Activated T-cell treated with anti-CD3 and anti-CD28 coated beads, Interleukin-2, amount 50 U/mL, for 4 hours (primary cell): ENCODE measurements around the gene CDK17. TPM values are rescaled to one million over a fixed set of nuclear protein-coding genes. Genes with fewer than 3 reads are reported as not detected.
A peak's percentile ranks its signal among the peaks of the same experiment; 100 is the strongest.

Experiments
- ATAC-seq, 2 donors: fragments of 200-7000 bp; cut with Tn5 transposase; one replicate each; pipeline ENCODE4 v1.10.0; 2021
- DNase-seq: peaks from one replicate; pipeline ENCODE4 v3.0.0-alpha.2; 2020
- H3K27me3 Mint-ChIP-seq: one replicate; pipeline ENCODE4 v1.8.0; 2021; ENCODE audit warnings: low read depth, mixed read lengths
- H3K36me3 Mint-ChIP-seq: one replicate; pipeline ENCODE4 v1.8.0; 2022; ENCODE audit warnings: mixed read lengths; ENCODE audit not compliant: insufficient read depth
- H3K4me1 Mint-ChIP-seq: one replicate; pipeline ENCODE4 v1.8.0; 2021; ENCODE audit warnings: low read depth, mixed read lengths
- H3K4me3 Mint-ChIP-seq: one replicate; pipeline ENCODE4 v1.8.0; 2021; ENCODE audit warnings: mild to moderate bottlenecking, moderate library complexity, mixed read lengths
- H3K9me3 Mint-ChIP-seq: one replicate; pipeline ENCODE4 v1.8.0; 2021; ENCODE audit warnings: mixed read lengths
- total RNA-seq, 3 donors: library from RNA; stranded (reverse); gene quantifications; one replicate each; pipeline ENCODE4 v1.2.1, GENCODE V29; 2021

The CDK17 gene
- total RNA-seq, 3 donors from 2014 or later: 29.9 to 37.4 (median 35.8) TPM

- Mint-ChIP-seq H3K9me3 (no peaks in the 10 kb centered on the region), H3K36me3 (peaks cover 32% of the 10 kb centered on the region)
Observed at GRCh38 chr12:96240656-96241055, 159.6 kb downstream of the CDK17 start.

DNA sequence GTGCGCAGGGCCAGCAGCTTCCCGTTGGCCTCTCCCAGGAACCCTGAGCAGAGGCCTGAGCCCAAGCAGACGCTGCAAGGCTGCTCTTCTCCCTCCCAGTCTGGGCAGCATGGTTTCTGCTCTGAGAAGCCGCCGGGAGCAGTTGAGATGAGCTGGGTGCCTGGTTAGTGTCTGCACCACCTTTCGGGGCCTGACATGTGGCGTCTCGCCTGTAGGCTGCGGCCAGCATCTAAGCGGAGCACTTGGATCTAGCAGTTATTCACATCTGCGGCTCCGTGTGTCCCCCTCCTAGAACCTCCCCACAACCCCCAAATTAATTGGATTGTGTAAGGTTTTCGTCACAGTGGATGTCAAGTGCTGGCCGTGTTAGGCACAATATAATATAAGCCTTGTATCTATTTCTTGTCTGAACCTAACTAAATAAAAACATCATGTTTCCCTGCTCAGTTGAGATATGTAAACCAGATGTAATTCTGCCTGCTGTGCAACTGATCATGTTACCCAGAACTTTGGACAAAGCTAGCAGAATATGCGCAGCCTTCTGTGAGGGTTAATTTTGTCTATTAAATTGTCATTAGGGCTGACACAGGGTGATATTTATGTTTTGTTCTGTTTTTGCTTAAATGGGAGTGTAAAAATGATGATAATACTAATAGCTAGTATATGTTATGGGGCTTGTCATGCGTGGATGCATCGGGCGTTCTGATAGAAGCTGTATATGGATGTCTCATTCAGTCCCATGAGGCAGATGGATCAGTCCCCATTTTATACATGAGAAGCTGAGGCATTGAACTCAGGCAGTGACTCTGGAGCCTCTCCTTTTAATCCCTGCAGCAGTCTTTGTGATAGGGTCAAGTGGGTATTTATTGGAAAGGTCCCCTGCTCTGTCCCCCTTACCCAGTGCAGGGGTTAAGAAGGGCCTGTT, 160.3 kb downstream of the CDK17 start:
- H3K36me3 Mint-ChIP-seq: peaks cover 31% of the 10 kb centered on the region
- no peaks in the 10 kb centered on the region for H3K9me3 Mint-ChIP-seq
- H3K27me3 Mint-ChIP-seq: no peaks in the 10 kb centered on the region
- H3K4me3 Mint-ChIP-seq: no peak overlapping the region
- DNase-seq: no peak
- peaks cover 83% of the 10 kb centered on the region for H3K4me1 Mint-ChIP-seq
- ATAC-seq: no peak

More at GRCh38 chr12:96240656-96241055, 159.6 kb downstream of the CDK17 start:
- ATAC-seq (no peak), DNase-seq (no peak)
- Mint-ChIP-seq H3K4me1 (peaks cover 78% of the 10 kb centered on the region), H3K4me3 (no peak overlapping the region), H3K27me3 (no peaks in the 10 kb centered on the region)

DNA sequence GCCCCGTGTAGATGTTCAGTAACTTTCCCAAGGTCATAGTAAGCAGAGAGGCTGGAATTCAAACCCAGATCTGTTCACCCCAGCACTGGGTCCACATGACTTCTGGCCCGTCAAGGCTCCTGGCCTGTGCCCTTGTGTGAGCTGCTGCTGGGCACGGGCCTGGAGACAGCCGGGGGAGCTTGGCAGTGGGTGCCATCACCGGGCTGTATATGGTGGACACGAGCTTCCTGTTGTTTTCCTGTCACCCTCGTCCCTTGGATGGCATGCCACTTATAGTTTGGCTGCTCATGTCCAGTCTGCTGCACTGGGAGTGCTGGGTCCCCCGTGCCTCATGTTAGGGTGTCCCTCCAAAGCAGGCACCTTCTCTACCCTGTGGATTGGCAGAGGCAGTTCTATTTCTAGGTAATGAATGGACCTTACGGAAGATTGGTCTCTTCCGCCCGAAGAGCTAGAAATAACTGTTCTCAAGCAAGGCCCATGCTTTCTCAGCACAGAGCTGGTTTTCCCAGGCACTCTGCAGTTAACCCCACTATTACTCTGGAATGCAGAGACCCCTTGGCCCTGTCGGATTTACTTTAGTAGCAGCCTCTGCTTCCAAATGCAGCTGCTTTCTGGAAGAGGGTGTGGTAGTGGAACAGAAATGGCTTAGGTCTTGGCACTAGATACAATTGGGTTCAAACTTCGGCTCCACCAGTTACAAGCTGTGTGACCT, 161.7 kb downstream of the CDK17 start:
- H3K36me3 Mint-ChIP-seq: peaks cover 34% of the 10 kb centered on the region
- peaks cover 88% of the 10 kb centered on the region for H3K4me1 Mint-ChIP-seq
- no peak overlapping the region for H3K4me3 Mint-ChIP-seq
- H3K9me3 Mint-ChIP-seq: no peaks in the 10 kb centered on the region
- no peaks in the 10 kb centered on the region for H3K27me3 Mint-ChIP-seq
- no peak for ATAC-seq
- no peak for DNase-seq

GRCh38 chr12:96237465-96238077, 162.7 kb downstream of the CDK17 start:
- H3K9me3 Mint-ChIP-seq: no peaks in the 10 kb centered on the region
- peaks cover 28% of the 10 kb centered on the region for H3K36me3 Mint-ChIP-seq
- peaks cover 80% of the 10 kb centered on the region for H3K4me1 Mint-ChIP-seq
- no peaks in the 10 kb centered on the region for H3K27me3 Mint-ChIP-seq
- peak overlapping the region; percentile 26 for H3K4me3 Mint-ChIP-seq
- DNase-seq (peak; percentile 49), ATAC-seq (peak; percentile 57 to 64)

DNA sequence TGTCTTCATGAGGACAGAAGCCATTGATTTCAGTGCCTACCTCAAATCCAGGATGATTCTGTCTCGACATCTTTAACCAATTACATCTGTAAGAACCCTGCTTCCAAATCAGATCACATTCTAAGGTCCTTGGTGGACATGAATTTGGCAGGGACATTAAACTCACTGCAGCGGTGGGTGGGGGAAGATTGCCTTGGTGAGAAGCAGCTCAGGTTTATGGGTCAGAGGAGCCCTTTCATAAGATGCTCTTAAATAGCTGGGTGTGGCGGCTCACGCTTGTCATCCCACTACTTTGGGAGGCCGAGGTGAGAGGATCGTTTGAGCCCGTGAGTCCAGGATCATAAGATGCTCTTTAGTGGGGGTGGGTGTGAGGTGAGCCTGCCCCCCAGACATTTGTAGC, 163.2 kb downstream of the CDK17 start:
- no peak for DNase-seq
- H3K4me3 Mint-ChIP-seq: peak overlapping the region; percentile 33
- no peaks in the 10 kb centered on the region for H3K9me3 Mint-ChIP-seq
- H3K36me3 Mint-ChIP-seq: peaks cover 28% of the 10 kb centered on the region
- peaks cover 74% of the 10 kb centered on the region for H3K4me1 Mint-ChIP-seq
- no peaks in the 10 kb centered on the region for H3K27me3 Mint-ChIP-seq
- ATAC-seq: no peak

DNA sequence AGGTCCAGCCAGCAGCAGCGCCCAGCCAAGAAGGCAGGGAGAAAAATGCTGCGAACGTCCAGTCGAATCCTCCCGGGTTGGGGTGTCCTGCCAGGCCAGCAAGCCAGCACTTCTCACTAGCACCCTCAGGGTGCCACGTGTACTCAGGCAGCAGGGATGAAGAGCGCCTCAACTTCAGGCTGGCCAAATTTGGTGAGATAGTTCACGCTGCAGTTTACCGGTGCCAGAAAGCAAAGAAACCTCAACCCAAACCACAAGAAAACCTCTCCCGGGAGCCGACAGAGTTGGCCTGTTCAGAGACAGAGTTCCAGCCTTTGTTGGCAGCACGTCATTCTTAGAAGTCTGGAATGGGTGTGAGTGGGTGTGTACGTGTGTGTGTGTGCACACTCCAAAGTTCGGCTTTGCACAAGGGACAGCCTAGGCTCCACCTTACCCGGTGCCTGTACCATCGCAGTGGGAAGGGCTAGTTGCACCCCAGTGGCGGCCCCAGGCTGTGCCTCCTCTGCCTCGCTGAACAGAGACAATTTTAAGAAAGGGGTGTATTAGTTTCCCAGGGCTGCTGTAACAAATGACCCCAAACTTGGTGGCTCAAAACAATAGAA, 163.9 kb downstream of the CDK17 start:
- H3K9me3 Mint-ChIP-seq: no peaks in the 10 kb centered on the region
- peaks cover 67% of the 10 kb centered on the region for H3K4me1 Mint-ChIP-seq
- H3K4me3 Mint-ChIP-seq: no peak overlapping the region
- ATAC-seq: peak; percentile 22 to 55
- DNase-seq: no peak
- no peaks in the 10 kb centered on the region for H3K27me3 Mint-ChIP-seq
- peaks cover 32% of the 10 kb centered on the region for H3K36me3 Mint-ChIP-seq

GRCh38 chr12:96235484-96235826, 164.8 kb downstream of the CDK17 start:
- ATAC-seq: no peak
- H3K9me3 Mint-ChIP-seq: no peaks in the 10 kb centered on the region
- H3K4me1 Mint-ChIP-seq: peaks cover 59% of the 10 kb centered on the region
- no peak for DNase-seq
- H3K36me3 Mint-ChIP-seq: peaks cover 29% of the 10 kb centered on the region
- H3K4me3 Mint-ChIP-seq: no peak overlapping the region
- no peaks in the 10 kb centered on the region for H3K27me3 Mint-ChIP-seq

DNA sequence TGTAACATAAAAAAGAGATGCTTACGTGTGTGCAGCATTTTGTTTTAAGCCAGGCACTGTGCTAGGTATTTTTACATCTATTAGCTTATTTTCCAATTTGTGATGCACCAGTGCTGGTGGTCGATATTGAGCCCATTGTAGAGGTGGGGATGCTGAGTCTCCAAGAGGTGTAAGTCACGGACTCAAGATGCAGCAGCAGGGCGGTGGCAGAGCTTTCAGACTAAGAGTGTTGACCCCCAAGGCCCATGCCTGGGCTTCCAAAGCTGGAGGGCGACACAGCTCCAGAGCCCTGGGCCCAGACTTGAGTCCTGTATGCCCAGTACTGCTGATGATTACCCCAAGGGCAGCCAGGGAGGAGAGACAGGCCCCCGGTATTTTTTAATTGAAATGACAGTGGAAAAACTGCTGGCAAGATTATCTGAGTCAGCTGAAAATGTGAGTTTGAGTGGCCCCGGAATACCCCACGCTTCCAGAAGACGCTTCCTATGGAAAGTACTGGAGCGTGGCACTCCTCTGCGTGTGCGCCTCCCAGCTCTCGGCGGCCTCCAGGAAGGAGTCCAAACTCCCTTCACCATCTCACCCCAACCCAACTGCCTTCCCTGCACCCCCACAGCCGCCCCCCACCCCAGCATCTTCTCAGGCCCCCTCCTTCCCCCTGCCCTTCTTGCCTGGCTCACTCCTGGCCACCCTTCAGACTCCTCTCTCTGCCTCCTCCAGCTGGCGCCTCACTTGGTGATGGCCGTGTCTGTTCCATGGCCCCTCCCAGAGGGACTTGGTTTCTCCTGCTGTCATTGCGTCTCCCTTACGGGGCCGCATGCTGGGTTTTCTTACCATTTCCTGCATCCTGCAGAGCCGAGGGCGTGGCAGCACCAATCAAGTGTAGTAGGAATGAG, 165.4 kb downstream of the CDK17 start:
- H3K36me3 Mint-ChIP-seq: peaks cover 28% of the 10 kb centered on the region
- H3K9me3 Mint-ChIP-seq: no peaks in the 10 kb centered on the region
- no peak for DNase-seq
- ATAC-seq: no peak
- no peak overlapping the region for H3K4me3 Mint-ChIP-seq
- no peaks in the 10 kb centered on the region for H3K27me3 Mint-ChIP-seq
- peaks cover 52% of the 10 kb centered on the region for H3K4me1 Mint-ChIP-seq

DNA sequence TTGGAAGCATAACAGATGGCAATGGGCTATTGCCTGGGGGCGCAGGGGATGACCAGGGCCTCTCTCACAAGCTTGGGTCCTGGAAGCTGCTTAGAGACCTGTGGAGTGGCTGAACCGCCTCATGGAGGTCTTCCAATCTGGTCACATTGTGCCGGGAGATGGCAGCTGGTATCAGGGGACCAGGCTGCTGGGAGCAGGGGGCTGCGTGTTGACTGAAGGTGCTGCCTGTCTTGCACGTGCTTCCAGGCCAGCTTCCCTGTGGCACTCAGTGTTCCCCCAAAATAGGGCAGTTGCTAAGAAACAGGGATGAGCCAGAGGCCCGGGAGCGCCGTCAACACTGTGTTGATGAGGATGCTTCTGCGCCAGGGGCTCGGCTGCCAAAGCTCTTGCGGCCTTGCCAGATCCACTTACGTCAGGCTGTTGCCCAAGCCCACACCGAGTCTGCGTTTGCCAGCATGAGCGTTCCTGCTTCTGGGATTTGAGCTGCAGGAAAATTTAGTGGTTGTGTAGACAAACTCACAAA, 166.2 kb downstream of the CDK17 start:
- Mint-ChIP-seq H3K9me3 (no peaks in the 10 kb centered on the region), H3K36me3 (peaks cover 31% of the 10 kb centered on the region), H3K4me1 (peaks cover 46% of the 10 kb centered on the region), H3K4me3 (no peak overlapping the region), H3K27me3 (no peaks in the 10 kb centered on the region)
- DNase-seq: no peak
- no peak for ATAC-seq

- H3K4me3 Mint-ChIP-seq: no peak overlapping the region
- peaks cover 31% of the 10 kb centered on the region for H3K36me3 Mint-ChIP-seq
- no peaks in the 10 kb centered on the region for H3K27me3 Mint-ChIP-seq
- no peak for ATAC-seq
- DNase-seq: no peak
- H3K9me3 Mint-ChIP-seq: no peaks in the 10 kb centered on the region
- H3K4me1 Mint-ChIP-seq: peaks cover 42% of the 10 kb centered on the region
Observed at GRCh38 chr12:96233168-96233567, 167.1 kb downstream of the CDK17 start.

DNA sequence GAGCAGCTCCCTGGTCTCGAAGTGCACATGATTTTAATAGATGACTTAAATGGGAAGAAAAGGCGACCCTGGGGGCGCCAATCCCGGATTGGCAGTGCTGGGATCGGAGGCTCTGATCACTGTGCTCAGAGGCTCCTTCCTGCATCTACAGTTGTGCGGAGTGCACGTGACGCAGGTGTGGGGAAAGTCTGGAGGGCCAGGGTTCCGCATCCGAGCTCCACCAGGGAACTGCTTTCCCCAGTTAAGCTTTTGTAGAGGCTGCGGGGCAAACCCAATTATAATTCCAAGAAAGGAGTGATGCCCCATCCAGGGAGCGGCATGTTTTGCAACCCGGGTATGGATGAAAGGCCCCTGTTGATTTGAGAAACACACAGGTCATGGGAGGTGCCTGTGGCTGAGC, 169.6 kb downstream of the CDK17 start:
- Mint-ChIP-seq H3K9me3 (no peaks in the 10 kb centered on the region), H3K36me3 (peaks cover 30% of the 10 kb centered on the region), H3K4me3 (no peak overlapping the region), H3K27me3 (no peaks in the 10 kb centered on the region), H3K4me1 (peaks cover 35% of the 10 kb centered on the region)
- DNase-seq (no peak), ATAC-seq (no peak)

GRCh38 chr12:96228566-96229248, 171.5 kb downstream of the CDK17 start:
- no peak overlapping the region for H3K4me3 Mint-ChIP-seq
- H3K27me3 Mint-ChIP-seq: no peaks in the 10 kb centered on the region
- H3K36me3 Mint-ChIP-seq: peaks cover 37% of the 10 kb centered on the region
- DNase-seq: no peak
- ATAC-seq: no peak
- peaks cover 29% of the 10 kb centered on the region for H3K4me1 Mint-ChIP-seq
- no peaks in the 10 kb centered on the region for H3K9me3 Mint-ChIP-seq
